Measurements from ENCODE around the gene FMR1. TPM values are rescaled to one million over a fixed set of nuclear protein-coding genes. Genes with fewer than 3 reads are reported as not detected.

FMR1 gene
- total RNA-seq, 4 donors from 2014 or later, result 5.2 to 10.1 (median 6.7) TPM

DNA sequence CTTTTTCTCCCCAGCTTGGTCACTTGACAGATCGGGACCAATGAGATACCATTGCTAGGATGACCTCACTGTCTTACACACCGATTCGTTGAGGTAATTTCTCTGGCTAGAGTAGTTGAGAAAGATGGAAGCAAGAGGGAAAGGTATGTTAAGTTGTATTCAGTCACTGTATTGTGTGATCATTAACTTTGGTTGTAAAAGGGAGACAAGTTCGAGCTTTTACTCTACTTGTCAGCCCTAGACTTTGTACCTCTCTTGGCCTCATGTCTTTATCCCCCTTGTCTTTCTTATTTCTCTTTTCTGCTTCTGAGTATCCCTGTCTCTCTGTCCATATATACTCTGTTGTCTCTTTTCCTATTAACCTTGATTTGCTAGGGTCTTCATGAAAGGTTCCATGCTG lies 15.5 kb downstream of the FMR1 start:
- no peaks in the 10 kb centered on the region for H3K4me1 ChIP-seq
- in situ Hi-C loops (cut with MboI; ENCODE audit: low sequenced_read_pairs in 4 of 4) (no loop called here), intact Hi-C loops (cut with DNase I; ENCODE audit: low total_unique reads) (no loop called here)
- TF ChIP-seq, protein P1, sequence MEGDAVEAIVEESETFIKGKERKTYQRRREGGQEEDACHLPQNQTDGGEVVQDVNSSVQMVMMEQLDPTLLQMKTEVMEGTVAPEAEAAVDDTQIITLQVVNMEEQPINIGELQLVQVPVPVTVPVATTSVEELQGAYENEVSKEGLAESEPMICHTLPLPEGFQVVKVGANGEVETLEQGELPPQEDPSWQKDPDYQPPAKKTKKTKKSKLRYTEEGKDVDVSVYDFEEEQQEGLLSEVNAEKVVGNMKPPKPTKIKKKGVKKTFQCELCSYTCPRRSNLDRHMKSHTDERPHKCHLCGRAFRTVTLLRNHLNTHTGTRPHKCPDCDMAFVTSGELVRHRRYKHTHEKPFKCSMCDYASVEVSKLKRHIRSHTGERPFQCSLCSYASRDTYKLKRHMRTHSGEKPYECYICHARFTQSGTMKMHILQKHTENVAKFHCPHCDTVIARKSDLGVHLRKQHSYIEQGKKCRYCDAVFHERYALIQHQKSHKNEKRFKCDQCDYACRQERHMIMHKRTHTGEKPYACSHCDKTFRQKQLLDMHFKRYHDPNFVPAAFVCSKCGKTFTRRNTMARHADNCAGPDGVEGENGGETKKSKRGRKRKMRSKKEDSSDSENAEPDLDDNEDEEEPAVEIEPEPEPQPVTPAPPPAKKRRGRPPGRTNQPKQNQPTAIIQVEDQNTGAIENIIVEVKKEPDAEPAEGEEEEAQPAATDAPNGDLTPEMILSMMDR (IDR thresholded peaks at IDR 0.05 in 4 of 5, conservative IDR thresholded peaks at IDR 0.05 in 1 of 5), result no peak
- TF ChIP-seq POLR2A (IDR thresholded peaks at IDR 0.05), result no peak
- no peak for ATAC-seq
- H3K9me3 ChIP-seq, result no peaks in the 10 kb centered on the region
- peaks cover 0 to 4% of the 10 kb centered on the region in 2 donors for H3K36me3 ChIP-seq
- DNase-seq, result no peak
- H3K4me3 ChIP-seq, result no peak overlapping the region
- no peaks in the 10 kb centered on the region for H3K27me3 ChIP-seq
- no peak overlapping the region for H3K27ac ChIP-seq

DNA sequence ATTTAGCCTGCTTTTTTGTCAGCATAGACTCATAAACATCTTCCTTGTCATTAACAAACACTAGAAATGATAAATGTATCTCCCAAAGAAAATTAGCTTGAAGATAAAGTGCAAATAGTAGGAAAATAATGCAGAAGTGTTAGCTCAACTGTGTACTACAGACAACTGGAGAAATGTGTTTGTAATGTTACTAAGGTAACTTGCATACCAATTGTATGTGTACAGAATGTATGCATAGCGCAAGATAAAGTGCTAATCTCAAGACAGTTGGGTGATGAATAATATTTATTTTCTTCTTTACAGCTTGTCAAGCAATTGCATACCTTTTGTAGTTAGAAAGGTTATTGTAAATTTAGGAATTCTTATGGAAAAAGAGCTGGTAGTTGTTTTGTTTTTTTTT lies 22.1 kb downstream of the FMR1 start:
- Histone ChIP-seq H3K36me3 (peaks cover 0 to 4% of the 10 kb centered on the region in 2 donors), H3K4me3 (no peak overlapping the region), H3K27ac (no peak overlapping the region), H3K27me3 (no peaks in the 10 kb centered on the region), H3K9me3 (no peaks in the 10 kb centered on the region), H3K4me1 (no peaks in the 10 kb centered on the region)
- DNase-seq, result no peak
- TF ChIP-seq POLR2A (IDR thresholded peaks at IDR 0.05), result no peak
- TF ChIP-seq, protein P1 (IDR thresholded peaks at IDR 0.05 in 4 of 5, conservative IDR thresholded peaks at IDR 0.05 in 1 of 5), result no peak
- no peak for ATAC-seq
- in situ Hi-C loops (cut with MboI; ENCODE audit: low sequenced_read_pairs in 4 of 4), result no loop called here
- intact Hi-C loops (cut with DNase I; ENCODE audit: low total_unique reads), result no loop called here

DNA sequence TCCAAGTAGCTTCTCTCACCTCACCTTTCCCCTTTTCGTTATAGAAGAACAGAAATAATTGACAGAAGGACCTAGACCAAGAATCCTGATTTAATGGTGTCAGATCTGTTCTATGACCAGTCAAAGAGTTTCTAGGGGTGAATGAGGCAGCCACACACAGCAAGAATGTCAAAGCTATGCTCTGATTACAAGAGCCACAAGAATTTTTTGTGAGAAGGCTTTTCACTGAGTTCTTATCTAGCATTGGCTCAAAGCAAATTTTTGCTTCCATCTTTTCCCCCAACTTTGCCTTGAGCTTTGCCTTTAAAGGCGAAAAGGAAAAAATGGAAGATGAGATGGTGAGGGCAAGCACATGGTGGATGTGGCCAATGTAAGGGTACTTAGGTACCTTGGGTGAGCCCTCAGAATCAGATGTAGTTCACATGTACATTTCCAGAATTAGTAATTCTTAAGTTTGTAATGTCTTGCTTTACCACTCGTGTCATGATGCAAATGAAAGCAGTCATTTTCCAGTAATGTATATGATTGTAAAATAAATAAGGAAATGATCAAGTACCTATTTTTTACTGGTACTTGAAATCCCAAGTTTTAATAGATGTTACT lies 23.5 kb downstream of the FMR1 start:
- intact Hi-C loops (cut with DNase I; ENCODE audit: low total_unique reads), result no loop called here
- Histone ChIP-seq H3K9me3 (no peaks in the 10 kb centered on the region), H3K36me3 (peaks cover 0 to 4% of the 10 kb centered on the region in 2 donors), H3K27ac (no peak overlapping the region), H3K4me1 (no peaks in the 10 kb centered on the region), H3K4me3 (no peak overlapping the region), H3K27me3 (no peaks in the 10 kb centered on the region)
- ATAC-seq (no peak), DNase-seq (no peak)
- in situ Hi-C loops (cut with MboI; ENCODE audit: low sequenced_read_pairs in 4 of 4), result no loop called here
- TF ChIP-seq POLR2A (IDR thresholded peaks at IDR 0.05), result no peak
- TF ChIP-seq, protein P1 (IDR thresholded peaks at IDR 0.05 in 4 of 5, conservative IDR thresholded peaks at IDR 0.05 in 1 of 5), result no peak

DNA sequence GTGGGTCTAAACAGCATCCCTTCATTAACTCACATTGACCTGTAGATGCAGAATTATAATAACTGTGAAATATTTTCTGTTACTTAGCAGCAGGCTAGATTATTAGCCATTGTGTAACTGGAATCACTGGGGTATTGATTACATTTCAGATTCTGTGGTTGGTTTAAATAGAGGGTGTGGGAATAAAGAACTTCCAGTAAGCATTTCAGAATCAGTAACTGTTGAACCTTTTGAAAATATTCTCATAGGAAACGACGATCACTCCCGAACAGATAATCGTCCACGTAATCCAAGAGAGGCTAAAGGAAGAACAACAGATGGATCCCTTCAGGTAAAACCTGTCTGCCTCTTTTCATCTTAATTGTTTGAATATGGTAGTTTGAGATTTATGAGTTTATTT lies 33.6 kb downstream of the FMR1 start:
- in situ Hi-C loops (cut with MboI; ENCODE audit: low sequenced_read_pairs in 4 of 4) (no loop called here), intact Hi-C loops (cut with DNase I; ENCODE audit: low total_unique reads) (no loop called here)
- no peak overlapping the region for H3K27ac ChIP-seq
- no peaks in the 10 kb centered on the region for H3K9me3 ChIP-seq
- no peaks in the 10 kb centered on the region for H3K27me3 ChIP-seq
- TF ChIP-seq, protein P1 (IDR thresholded peaks at IDR 0.05 in 4 of 5, conservative IDR thresholded peaks at IDR 0.05 in 1 of 5), result no peak
- no peak for TF ChIP-seq POLR2A (IDR thresholded peaks at IDR 0.05)
- DNase-seq, result no peak
- H3K4me1 ChIP-seq, result no peaks in the 10 kb centered on the region
- H3K36me3 ChIP-seq, result peaks cover 0 to 14% of the 10 kb centered on the region in 2 donors
- no peak overlapping the region for H3K4me3 ChIP-seq
- no peak for ATAC-seq

DNA sequence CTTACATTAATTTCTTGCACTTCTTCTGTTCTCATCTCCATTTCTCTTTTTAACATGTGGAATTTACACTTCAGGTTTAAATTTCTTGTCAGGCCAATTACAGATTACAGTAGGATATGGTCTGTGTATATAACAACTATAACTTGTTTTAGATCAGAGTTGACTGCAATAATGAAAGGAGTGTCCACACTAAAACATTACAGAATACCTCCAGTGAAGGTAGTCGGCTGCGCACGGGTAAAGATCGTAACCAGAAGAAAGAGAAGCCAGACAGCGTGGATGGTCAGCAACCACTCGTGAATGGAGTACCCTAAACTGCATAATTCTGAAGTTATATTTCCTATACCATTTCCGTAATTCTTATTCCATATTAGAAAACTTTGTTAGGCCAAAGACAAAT lies 36.8 kb downstream of the FMR1 start:
- intact Hi-C loops (cut with DNase I; ENCODE audit: low total_unique reads), result no loop called here
- Histone ChIP-seq H3K36me3 (peaks cover 0 to 14% of the 10 kb centered on the region in 2 donors), H3K27me3 (no peaks in the 10 kb centered on the region), H3K4me1 (no peaks in the 10 kb centered on the region), H3K27ac (no peak overlapping the region), H3K9me3 (no peaks in the 10 kb centered on the region), H3K4me3 (no peak overlapping the region)
- TF ChIP-seq POLR2A (IDR thresholded peaks at IDR 0.05), result no peak
- TF ChIP-seq, protein P1 (IDR thresholded peaks at IDR 0.05 in 4 of 5, conservative IDR thresholded peaks at IDR 0.05 in 1 of 5), result no peak
- no peak for ATAC-seq
- no peak for DNase-seq
- in situ Hi-C loops (cut with MboI; ENCODE audit: low sequenced_read_pairs in 4 of 4), result no loop called here

All from gastrocnemius medialis (tissue), 4 donors.